Body of pancreas (tissue), 4 donors: Measurements from ENCODE around the gene TEX14.

Source experiments
- CTCF ChIP-seq, 7 experiments: fragments of 450-650 bp in 4 of 7; fragments of 200-600 bp in 3 of 7; sonication (generic) in 3 of 7; IDR thresholded peaks; one replicate each; pipeline ENCODE4 v1.5.1; 2016 to 2019; ENCODE audit warnings: antibody characterized with exemption in 7 of 7
- POLR2A ChIP-seq, 3 donors: fragments of 450-650 bp; IDR thresholded peaks; one replicate each; pipeline ENCODE4 v1.6.1; 2016; ENCODE audit warnings: antibody characterized with exemption in 3 of 3, mild to moderate bottlenecking in 2 of 3

DNA sequence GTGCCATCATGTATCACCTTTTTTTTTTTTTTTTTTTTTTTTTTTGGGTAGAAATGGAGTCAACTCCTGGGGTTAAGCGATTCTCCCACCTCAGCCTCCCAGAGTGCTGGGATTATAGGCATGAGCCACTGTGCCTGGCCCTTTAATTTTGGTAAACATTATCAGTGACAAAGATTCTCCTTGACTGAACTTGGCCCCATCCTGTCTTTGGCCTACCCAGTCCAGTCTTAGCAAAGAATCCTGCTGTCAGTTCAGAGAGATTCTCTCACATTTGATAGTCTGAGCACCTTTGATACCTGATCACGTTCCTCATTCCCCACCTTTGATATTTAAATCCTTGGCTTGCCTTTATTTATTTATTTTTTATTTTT, 12.1 kb upstream of the TEX14 start:
- no peak for TF ChIP-seq POLR2A (IDR thresholded peaks at IDR 0.05)
- TF ChIP-seq CTCF (IDR thresholded peaks at IDR 0.05) = no peak
